ENCODE results near the gene COPS8. TPM values are rescaled to one million over a fixed set of nuclear protein-coding genes. Genes with fewer than 3 reads are reported as not detected.

COPS8 gene
- total and polyA plus RNA-seq, 2 donors (not counting 3 experiments of a cell fraction or from before 2014, with no cell fraction given): 73.6 to 80.7 TPM

DNA sequence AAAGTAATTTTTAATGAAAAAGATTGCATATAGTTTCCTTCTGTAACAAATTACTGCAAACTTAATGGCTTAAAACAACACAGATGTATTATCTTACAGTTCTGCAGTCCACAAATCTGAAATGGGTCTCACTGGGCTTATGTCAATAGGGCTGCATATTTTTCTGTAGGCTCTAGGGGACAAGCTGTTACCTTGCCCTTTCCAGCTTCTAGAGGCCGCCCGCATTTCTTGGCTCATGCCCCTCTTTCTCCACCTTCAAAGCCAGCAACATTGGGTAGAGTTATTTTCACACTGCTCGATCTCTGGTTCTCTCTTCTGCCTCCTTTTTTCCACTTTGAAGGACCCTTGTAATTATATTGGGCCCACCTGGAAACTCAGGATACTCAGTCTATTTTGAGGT lies 16.7 kb downstream of the COPS8 start:
- no peak for DNase-seq (ENCODE audit: low read depth, low spot score)
- intact Hi-C loops (cut with micrococcal nuclease): no loop called here
- no peaks in the 10 kb centered on the region for H3K79me2 ChIP-seq (ENCODE audit: control insufficient read depth, insufficient read depth, low read length)
- dilution Hi-C loops (cut with MboI; ENCODE audit: extremely low pct_ligation_motif_present, low sequenced_read_pairs): no loop called here
- no peak for FAIRE-seq
- no TSS peak for BruUV-seq (replicated peaks)
- no peak overlapping the region for H2AFZ ChIP-seq (ENCODE audit: low read depth, low read length)
- ChIA-PET POLR2A (no interaction called here), CTCF (no interaction called here)
- H3K4me3 ChIP-seq (replicated peaks in 1 of 3; ENCODE audit: insufficient read depth in 1 of 3, low read depth in 1 of 3, low read length in 3 of 3): no peak overlapping the region
- TF ChIP-seq POLR2A (IDR thresholded peaks at IDR 0.05; ENCODE audit: low read depth, low read length) (no peak), POLR2AphosphoS5 (IDR thresholded peaks at IDR 0.05; ENCODE audit: insufficient read depth, low read depth, low read length) (no peak), MYC (IDR thresholded peaks at IDR 0.05; ENCODE audit: low read depth, low read length) (no peak), JUN (IDR thresholded peaks at IDR 0.05; ENCODE audit: borderline replicate concordance, insufficient read depth, insufficient read length, low read depth) (no peak), EZH2 (IDR thresholded peaks at IDR 0.05; ENCODE audit: borderline replicate concordance, low read depth, low read length, severe bottlenecking) (no peak), GATA2 (IDR thresholded peaks at IDR 0.05; ENCODE audit: insufficient read depth, insufficient read length, low read depth, low read length) (no peak), FOS (IDR thresholded peaks at IDR 0.05; ENCODE audit: borderline replicate concordance, insufficient read depth, low read length) (no peak)
- TF ChIP-seq, protein P1, sequence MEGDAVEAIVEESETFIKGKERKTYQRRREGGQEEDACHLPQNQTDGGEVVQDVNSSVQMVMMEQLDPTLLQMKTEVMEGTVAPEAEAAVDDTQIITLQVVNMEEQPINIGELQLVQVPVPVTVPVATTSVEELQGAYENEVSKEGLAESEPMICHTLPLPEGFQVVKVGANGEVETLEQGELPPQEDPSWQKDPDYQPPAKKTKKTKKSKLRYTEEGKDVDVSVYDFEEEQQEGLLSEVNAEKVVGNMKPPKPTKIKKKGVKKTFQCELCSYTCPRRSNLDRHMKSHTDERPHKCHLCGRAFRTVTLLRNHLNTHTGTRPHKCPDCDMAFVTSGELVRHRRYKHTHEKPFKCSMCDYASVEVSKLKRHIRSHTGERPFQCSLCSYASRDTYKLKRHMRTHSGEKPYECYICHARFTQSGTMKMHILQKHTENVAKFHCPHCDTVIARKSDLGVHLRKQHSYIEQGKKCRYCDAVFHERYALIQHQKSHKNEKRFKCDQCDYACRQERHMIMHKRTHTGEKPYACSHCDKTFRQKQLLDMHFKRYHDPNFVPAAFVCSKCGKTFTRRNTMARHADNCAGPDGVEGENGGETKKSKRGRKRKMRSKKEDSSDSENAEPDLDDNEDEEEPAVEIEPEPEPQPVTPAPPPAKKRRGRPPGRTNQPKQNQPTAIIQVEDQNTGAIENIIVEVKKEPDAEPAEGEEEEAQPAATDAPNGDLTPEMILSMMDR (IDR thresholded peaks at IDR 0.05; ENCODE audit: extremely low read depth in 1 of 2, insufficient read depth in 1 of 2, low read depth in 1 of 2, low read length in 2 of 2): no peak
- TF ChIP-seq, protein P2, sequence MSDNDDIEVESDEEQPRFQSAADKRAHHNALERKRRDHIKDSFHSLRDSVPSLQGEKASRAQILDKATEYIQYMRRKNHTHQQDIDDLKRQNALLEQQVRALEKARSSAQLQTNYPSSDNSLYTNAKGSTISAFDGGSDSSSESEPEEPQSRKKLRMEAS (IDR thresholded peaks at IDR 0.05; ENCODE audit: insufficient read depth, insufficient read length): no peak
- H3K4me2 ChIP-seq (ENCODE audit: insufficient read depth, low read length): no peak overlapping the region
- H3K27ac ChIP-seq (ENCODE audit: insufficient read depth, low read depth, low read length): no peak overlapping the region
- H4K20me1 ChIP-seq (replicated peaks; ENCODE audit: control insufficient read depth, extremely low read depth, insufficient read depth, low read length): no peaks in the 10 kb centered on the region
- H3K27me3 ChIP-seq (ENCODE audit: control insufficient read depth in 2 of 2, insufficient read depth in 2 of 2, low read length in 2 of 2): no peaks in the 10 kb centered on the region
- no peaks in the 10 kb centered on the region for H3K9me3 ChIP-seq (replicated peaks; ENCODE audit: control insufficient read depth, insufficient read depth, low read length)
- no peaks in the 10 kb centered on the region for H3K9me1 ChIP-seq (replicated peaks; ENCODE audit: control insufficient read depth, extremely low read depth, insufficient read depth, low read length)
- H3K9ac ChIP-seq (replicated peaks; ENCODE audit: extremely low read depth, insufficient read depth, low read length): no peak overlapping the region
- peaks cover 7 to 8% of the 10 kb centered on the region in 2 experiments for H3K36me3 ChIP-seq (ENCODE audit: control insufficient read depth in 2 of 2, extremely low read depth in 1 of 2, insufficient read depth in 2 of 2, low read length in 2 of 2)
- peaks cover 17% of the 10 kb centered on the region for H3K4me1 ChIP-seq (ENCODE audit: control insufficient read depth, extremely low read depth, insufficient read depth, low read length)
